HUES48 (cell line): Measurements from ENCODE around the gene TM4SF5.

Experiments
- H3K27ac ChIP-seq: one replicate; pipeline ENCODE4 v1.7.0; 2013; ENCODE audit warnings: low read depth, low read length, inconsistent platforms
- H3K27me3 ChIP-seq: 2 replicates; pipeline ENCODE4 v1.6.1; 2013; ENCODE audit warnings: mild to moderate bottlenecking, low read length; ENCODE audit not compliant: control insufficient read depth, insufficient read depth
- H3K36me3 ChIP-seq: 2 replicates; pipeline ENCODE4 v1.6.1; 2013; ENCODE audit warnings: low read length; ENCODE audit not compliant: control insufficient read depth, insufficient read depth
- H3K4me1 ChIP-seq: 2 replicates; pipeline ENCODE4 v1.6.1; 2013; ENCODE audit warnings: mild to moderate bottlenecking, low read length; ENCODE audit not compliant: control insufficient read depth, insufficient read depth
- H3K4me3 ChIP-seq: 2 replicates; pipeline ENCODE4 v1.5.1; 2013; ENCODE audit warnings: mild to moderate bottlenecking, low read depth, low read length
- H3K9ac ChIP-seq: 2 replicates; pipeline ENCODE4 v1.6.1; 2013; ENCODE audit warnings: mild to moderate bottlenecking, low read depth, low read length, moderate library complexity
- H3K9me3 ChIP-seq: 2 replicates; pipeline ENCODE4 v1.6.1; 2013; ENCODE audit warnings: low read length; ENCODE audit not compliant: control insufficient read depth, insufficient read depth

The TM4SF5 gene

DNA sequence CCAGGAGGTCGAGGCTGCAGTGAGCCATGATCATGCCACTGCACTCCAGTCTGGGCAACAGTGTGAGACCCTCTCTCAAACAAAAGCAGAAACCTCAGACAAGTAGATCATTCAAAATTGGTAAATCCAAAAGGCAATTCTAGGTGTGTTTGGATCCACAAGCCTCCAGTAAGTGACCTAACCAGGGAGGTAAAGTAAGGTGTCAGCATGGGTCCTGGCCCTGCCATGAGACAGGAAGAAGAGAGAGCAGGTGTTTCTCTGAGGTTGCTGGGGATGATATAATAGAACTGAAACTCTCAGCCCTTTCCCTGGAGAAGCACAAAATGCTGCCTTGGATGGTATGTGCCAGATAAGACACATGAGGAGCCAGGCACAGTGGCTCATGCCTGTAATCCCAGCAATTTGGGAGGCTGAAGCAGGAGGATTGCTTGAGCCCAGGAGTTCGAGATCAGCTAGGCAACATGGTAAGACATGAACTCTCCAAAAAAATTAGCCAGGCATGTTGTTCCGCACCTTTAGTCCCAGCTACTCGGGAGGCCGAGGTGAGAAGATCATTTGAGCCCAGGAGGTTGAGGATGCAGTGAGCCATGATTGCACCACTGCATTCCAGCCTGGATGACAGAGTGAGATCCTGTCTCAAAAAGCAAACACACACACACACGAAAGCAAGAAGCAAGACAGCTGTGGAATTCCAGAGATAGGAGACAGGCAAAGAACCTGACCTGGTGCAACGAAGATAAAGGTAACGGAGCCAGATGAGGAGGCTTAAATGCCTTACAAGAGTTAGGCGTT lies 6.5 kb downstream of the TM4SF5 start:
- Histone ChIP-seq H3K36me3 (no peaks in the 10 kb centered on the region), H3K27me3 (peaks cover 11% of the 10 kb centered on the region), H3K27ac (no peak overlapping the region), H3K4me3 (no peak overlapping the region), H3K9me3 (no peaks in the 10 kb centered on the region), H3K4me1 (no peaks in the 10 kb centered on the region), H3K9ac (no peak overlapping the region)

DNA sequence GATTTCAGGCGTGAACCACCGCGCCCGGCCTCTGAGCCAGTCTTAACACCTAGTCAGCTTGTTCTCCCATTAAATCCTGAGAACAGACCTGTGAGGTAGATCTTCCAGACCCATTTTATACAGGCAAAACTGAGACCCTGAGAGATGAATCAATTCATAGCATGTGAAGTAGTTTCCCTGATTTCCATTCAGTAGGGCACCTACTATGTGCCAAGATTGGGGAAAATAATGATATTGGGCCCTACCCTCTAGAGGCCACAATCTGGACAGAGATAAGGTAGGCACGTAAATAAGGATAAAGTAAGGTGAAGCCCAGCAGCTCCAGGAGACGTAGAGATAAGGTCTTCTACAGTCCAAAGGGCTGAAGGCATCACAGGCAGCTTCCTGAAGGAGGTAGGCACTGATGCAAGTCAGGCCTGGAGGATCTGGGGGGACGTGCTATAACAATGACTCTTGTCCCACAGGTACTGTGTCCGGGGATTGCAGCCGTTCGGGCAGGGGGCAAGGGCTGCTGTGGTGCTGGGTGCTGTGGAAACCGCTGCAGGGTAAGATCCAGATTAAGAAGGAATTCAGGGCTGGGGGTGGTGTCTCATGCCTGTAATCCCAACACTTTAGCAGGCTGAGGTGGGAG lies 8.8 kb downstream of the TM4SF5 start:
- H3K4me3 ChIP-seq, result no peak overlapping the region
- no peaks in the 10 kb centered on the region for H3K4me1 ChIP-seq
- no peak overlapping the region for H3K27ac ChIP-seq
- H3K9me3 ChIP-seq, result no peaks in the 10 kb centered on the region
- no peak overlapping the region for H3K9ac ChIP-seq
- no peaks in the 10 kb centered on the region for H3K36me3 ChIP-seq
- H3K27me3 ChIP-seq, result peaks cover 33% of the 10 kb centered on the region

DNA sequence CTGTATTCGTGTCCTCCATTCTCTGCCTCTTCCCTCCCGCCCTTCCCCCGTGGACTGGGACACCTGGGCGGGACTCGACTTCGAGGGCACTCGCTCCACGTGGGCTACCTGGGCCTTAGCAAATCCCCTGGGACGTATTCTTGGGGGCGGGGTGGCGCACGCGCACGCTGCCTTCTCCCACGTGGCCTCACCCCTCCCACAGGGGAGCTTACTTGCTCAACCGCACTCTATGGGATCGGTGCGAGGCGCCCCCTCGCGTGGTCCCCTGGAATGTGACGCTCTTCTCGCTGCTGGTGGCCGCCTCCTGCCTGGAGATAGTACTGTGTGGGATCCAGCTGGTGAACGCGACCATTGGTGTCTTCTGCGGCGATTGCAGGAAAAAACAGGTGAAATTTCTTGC lies 11.0 kb downstream of the TM4SF5 start:
- no peak overlapping the region for H3K27ac ChIP-seq
- no peak overlapping the region for H3K9ac ChIP-seq
- peaks cover 56% of the 10 kb centered on the region for H3K27me3 ChIP-seq
- no peaks in the 10 kb centered on the region for H3K9me3 ChIP-seq
- H3K36me3 ChIP-seq, result no peaks in the 10 kb centered on the region
- no peak overlapping the region for H3K4me3 ChIP-seq
- peaks cover 11% of the 10 kb centered on the region; the same call in 1 of the 2 replicates for H3K4me1 ChIP-seq

DNA sequence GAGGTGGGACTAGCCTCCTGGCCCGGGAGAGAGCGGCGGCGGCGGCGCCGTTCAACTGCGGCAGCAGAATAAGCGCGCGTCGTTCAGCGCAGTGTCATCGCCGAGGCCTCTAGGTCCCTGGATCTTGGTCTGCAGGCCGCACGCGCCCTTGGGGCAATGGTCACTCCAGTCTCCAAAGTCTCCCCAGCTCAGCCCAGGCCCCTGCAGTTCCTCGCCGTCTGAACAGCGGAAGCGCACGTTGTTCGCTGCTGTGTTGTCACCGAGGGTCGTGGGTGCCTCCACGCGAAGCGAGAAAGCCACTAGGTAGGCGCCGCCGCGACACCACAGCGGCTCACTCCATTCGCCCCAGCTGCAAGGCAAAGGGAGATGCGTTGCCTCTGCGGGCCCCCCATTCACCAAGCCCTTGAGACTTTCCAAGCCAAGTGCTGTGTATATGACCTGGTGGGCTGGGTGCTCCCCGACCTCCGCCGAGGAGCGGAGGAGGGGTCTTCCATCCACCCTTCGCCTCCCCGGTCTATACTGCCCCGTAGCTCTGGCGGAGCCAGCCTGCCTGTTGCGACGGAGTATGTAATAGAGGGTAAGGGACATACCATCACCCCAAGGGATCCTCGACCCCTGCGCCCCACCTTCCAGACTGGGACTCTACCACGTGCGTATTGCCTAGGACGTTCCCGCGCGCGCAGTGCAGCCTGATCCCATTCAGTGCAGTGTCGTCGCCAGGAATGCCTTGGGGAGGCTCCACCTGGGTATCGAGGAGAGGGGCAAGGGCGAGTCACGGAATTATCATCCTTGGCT lies 13.8 kb downstream of the TM4SF5 start:
- Histone ChIP-seq H3K4me3 (peak overlapping the region; percentile 7; the same call in 1 of the 2 replicates), H3K27me3 (peaks cover 84% of the 10 kb centered on the region), H3K27ac (no peak overlapping the region), H3K36me3 (no peaks in the 10 kb centered on the region), H3K4me1 (peaks cover 22% of the 10 kb centered on the region), H3K9me3 (no peaks in the 10 kb centered on the region), H3K9ac (no peak overlapping the region)

DNA sequence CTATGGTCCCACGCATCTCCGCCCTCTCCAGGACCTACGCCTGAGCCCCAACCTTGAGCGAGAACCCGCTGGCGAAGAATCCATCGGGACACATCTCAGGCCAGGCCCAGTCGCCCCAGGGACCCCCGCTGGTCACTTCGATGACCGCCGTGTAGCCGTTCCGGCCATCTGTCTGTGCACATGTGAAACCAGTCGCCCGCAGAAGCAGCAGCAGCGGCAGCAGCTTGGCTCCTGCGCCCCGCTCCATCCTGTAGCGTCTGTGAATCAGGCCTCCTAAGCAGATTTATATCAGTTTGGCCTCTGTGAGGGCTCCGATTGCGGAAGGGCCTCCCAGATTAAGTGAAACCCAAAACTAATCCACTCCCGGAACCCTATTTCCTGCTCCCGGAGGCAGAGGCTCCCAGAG lies 14.4 kb downstream of the TM4SF5 start, which contains the start of gene VMO1:
VMO1 (minus strand) TSS at position 259 of the 406 bp plus-strand sequence; CDS start at position 247, 12 bp downstream.
- H3K36me3 ChIP-seq, result no peaks in the 10 kb centered on the region
- H3K9ac ChIP-seq, result no peak within 1 kb of the TSS
- H3K4me3 ChIP-seq, result peak within 1 kb of the TSS; percentile 7; the same call in 1 of the 2 replicates
- H3K27me3 ChIP-seq, result peaks cover 90% of the 10 kb centered on the region
- peaks cover 22% of the 10 kb centered on the region for H3K4me1 ChIP-seq
- H3K9me3 ChIP-seq, result no peaks in the 10 kb centered on the region
- no peak within 1 kb of the TSS for H3K27ac ChIP-seq

DNA sequence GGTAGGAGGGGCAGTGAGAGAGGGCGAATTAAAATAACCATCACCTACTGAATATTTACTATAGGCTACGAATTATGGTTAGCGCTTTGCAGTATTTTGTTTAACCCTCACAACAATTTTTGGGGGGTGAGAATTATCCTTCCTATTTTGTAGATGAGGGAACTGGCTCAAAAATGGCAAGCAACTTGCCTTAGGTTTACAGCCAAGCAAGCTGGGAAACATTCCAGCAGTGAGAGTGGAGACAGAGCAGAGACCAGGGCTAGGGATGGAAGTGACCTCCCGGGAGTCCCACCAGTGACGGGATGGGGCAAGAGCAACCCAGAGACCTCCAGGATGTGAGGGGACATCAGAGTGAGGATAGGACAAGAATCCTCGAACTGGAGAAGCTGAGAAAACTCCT lies 14.8 kb downstream of the TM4SF5 start:
- H3K4me1 ChIP-seq, result peaks cover 22% of the 10 kb centered on the region
- H3K36me3 ChIP-seq, result no peaks in the 10 kb centered on the region
- no peak overlapping the region for H3K9ac ChIP-seq
- H3K27ac ChIP-seq, result no peak overlapping the region
- peaks cover 94% of the 10 kb centered on the region for H3K27me3 ChIP-seq
- no peak overlapping the region for H3K4me3 ChIP-seq
- H3K9me3 ChIP-seq, result no peaks in the 10 kb centered on the region

DNA sequence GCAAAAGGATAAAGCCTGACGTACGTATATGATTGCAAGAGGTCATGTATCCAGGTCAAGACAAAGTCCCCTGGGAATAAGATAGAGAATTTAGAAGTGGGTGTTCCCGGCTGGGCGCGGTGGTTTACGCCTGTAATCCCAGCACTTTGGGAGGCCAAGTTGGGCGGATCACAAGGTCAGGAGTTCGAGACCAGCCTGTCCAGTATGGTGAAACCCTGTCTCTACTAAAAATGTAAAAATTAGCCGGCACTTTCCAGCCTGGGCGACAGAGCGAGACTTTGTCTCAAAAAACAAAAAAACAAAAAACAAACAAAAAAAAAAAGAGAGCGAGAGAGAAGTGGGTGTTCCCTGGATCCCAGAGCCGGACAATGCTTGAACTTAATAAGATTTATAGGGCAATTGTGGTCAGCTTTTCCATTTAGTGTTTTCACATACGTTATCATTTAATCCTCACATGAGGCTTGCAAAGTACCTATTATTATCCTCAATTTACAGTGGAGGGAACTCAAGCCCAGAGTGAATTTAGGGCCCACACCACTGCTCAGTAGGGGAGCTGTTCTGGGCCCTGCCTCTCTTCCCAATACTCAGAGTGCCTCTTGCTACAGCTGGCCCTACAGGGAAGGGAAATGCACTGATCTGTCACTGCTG lies 16.6 kb downstream of the TM4SF5 start:
- Histone ChIP-seq H3K27me3 (peaks cover 91% of the 10 kb centered on the region), H3K27ac (no peak overlapping the region), H3K4me3 (peak overlapping the region; percentile 60), H3K36me3 (no peaks in the 10 kb centered on the region), H3K9ac (no peak overlapping the region), H3K4me1 (peaks cover 22% of the 10 kb centered on the region), H3K9me3 (no peaks in the 10 kb centered on the region)

DNA sequence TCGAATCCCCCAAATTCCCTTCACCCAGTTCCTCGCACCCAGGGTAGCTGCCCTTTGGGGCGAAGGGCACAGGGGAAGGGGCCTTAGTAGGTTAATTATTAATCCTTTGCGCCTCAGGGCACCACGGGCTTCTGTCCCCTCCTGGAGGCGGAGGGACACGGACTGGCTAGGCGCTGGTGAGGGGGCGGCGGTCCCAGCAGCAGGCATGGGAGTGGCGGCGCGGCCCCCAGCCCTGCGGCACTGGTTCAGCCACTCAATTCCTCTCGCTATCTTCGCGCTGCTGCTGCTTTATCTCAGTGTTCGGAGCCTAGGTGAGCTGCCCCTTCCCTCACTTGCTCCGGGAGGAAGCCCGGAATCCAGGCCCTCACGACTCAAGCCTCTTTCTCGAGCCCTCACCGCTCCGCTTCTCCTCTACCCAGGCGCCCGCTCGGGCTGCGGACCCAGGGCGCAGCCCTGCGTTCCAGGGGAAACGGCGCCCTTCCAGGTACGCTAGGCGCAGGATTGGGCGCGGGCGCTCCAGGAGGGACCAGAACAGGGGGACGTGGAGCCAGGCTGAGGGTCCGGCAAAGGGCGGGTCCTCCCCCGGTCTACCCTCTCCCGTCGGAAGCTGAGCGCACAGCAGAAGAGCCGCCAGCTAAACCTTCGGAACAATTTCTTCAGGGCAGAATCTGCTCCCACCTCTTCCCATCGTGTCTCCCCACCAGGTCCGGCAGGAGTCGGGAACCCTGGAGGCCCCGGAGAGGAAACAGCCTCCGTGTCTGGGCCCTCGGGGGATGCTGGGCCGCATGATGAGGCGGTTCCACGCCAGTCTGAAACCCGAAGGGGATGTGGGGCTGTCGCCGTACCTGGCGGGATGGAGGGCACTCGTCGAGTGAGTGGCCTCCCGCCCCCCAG lies 17.4 kb downstream of the TM4SF5 start, which contains the start of gene GLTPD2:
GLTPD2 (plus strand) TSS at position 158 of the 894 bp plus-strand sequence; CDS start at position 206, 48 bp downstream.
- Histone ChIP-seq H3K4me1 (peaks cover 22% of the 10 kb centered on the region), H3K27ac (peak within 1 kb of the TSS; percentile 47), H3K4me3 (peak within 1 kb of the TSS; percentile 60), H3K27me3 (peaks cover 83% of the 10 kb centered on the region), H3K9ac (no peak within 1 kb of the TSS), H3K36me3 (no peaks in the 10 kb centered on the region), H3K9me3 (no peaks in the 10 kb centered on the region)

DNA sequence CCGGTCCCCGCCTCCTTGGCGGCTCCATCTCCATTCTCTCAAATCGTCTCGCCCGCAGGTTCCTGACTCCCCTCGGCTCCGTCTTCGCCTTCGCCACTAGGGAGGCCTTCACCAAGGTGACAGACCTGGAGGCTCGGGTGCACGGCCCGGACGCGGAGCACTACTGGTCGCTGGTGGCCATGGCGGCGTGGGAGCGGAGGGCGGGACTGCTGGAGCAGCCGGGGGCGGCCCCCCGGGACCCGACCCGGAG lies 17.9 kb downstream of the TM4SF5 start:
- Histone ChIP-seq H3K36me3 (no peaks in the 10 kb centered on the region), H3K4me3 (peak overlapping the region; percentile 60), H3K9ac (no peak overlapping the region), H3K9me3 (no peaks in the 10 kb centered on the region), H3K27me3 (peaks cover 77% of the 10 kb centered on the region), H3K27ac (peak overlapping the region; percentile 47), H3K4me1 (peaks cover 22% of the 10 kb centered on the region)
